IMR-90 (cell line): Measurements from ENCODE around the gene SVOPL.

Source experiments
- CEBPB ChIP-seq: IDR thresholded peaks from 2 replicates; pipeline ENCODE4 v1.6.1; 2012; ENCODE audit warnings: low read depth, low read length, improper control_type of control experiment
- FOS ChIP-seq: fragments of 150-350 bp; IDR thresholded peaks from 2 replicates; pipeline ENCODE4 v1.6.1; 2016; ENCODE audit warnings: low read depth, low read length
- MXI1 ChIP-seq: IDR thresholded peaks from 2 replicates; pipeline ENCODE4 v1.6.1; 2012; ENCODE audit warnings: low read depth, mild to moderate bottlenecking, low read length, moderate library complexity, borderline replicate concordance
- POLR2A ChIP-seq: IDR thresholded peaks from 2 replicates; pipeline ENCODE4 v1.6.1; 2012; ENCODE audit warnings: mild to moderate bottlenecking, low read depth, low read length
- RAD21 ChIP-seq: IDR thresholded peaks from 2 replicates; pipeline ENCODE4 v1.6.1; 2012; ENCODE audit warnings: low read length, improper control_type of control experiment
- RCOR1 ChIP-seq: IDR thresholded peaks from 2 replicates; pipeline ENCODE4 v1.6.1; 2012; ENCODE audit warnings: mild to moderate bottlenecking, low read length, improper control_type of control experiment; ENCODE audit not compliant: insufficient replicate concordance
- SMC3 ChIP-seq: fragments of 150-350 bp; IDR thresholded peaks from 2 replicates; pipeline ENCODE4 v1.6.1; 2016; ENCODE audit warnings: low read depth, mild to moderate bottlenecking, antibody characterized with exemption, low read length, moderate library complexity
- TF ChIP-seq, protein P1 (sequence below): conservative IDR thresholded peaks from 2 replicates; pipeline ENCODE4 v1.5.1; 2012; ENCODE audit warnings: mild to moderate bottlenecking, low read depth, low read length, improper control_type of control experiment

DNA sequence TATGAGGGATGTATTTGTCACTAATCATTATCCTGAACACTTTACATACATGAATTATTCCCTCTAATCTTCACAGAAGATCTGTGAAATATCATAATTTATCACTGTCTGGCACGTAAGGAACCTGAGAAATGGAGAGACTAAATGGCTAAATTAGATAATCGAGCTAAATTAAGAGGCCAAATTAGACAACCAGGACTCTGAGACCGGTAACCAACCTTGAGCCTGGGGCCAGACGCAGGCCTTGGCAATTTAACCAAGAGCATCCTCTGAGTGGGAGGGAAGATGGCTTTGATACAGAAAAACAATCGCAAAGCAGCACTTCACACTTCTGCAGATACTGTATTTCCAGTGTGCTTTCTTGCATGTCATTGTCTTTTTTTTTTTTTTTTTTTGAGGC, 21.4 kb downstream of the SVOPL start:
- TF ChIP-seq, protein P1, sequence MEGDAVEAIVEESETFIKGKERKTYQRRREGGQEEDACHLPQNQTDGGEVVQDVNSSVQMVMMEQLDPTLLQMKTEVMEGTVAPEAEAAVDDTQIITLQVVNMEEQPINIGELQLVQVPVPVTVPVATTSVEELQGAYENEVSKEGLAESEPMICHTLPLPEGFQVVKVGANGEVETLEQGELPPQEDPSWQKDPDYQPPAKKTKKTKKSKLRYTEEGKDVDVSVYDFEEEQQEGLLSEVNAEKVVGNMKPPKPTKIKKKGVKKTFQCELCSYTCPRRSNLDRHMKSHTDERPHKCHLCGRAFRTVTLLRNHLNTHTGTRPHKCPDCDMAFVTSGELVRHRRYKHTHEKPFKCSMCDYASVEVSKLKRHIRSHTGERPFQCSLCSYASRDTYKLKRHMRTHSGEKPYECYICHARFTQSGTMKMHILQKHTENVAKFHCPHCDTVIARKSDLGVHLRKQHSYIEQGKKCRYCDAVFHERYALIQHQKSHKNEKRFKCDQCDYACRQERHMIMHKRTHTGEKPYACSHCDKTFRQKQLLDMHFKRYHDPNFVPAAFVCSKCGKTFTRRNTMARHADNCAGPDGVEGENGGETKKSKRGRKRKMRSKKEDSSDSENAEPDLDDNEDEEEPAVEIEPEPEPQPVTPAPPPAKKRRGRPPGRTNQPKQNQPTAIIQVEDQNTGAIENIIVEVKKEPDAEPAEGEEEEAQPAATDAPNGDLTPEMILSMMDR = no peak
- TF ChIP-seq SMC3 (no peak), FOS (no peak), POLR2A (no peak), RCOR1 (no peak), CEBPB (no peak), RAD21 (no peak), MXI1 (no peak)
